Lower lobe of right lung (tissue), 2 donors: ENCODE measurements around the gene USP24. TPM values are rescaled to one million over a fixed set of nuclear protein-coding genes. Genes with fewer than 3 reads are reported as not detected.

ENCODE experiments used
- ATAC-seq, 2 donors: fragments of 200-7000 bp; cut with Tn5 transposase; one replicate each; pipeline ENCODE4 v1.9.1; 2020 to 2022; ENCODE audit warnings: mild to moderate bottlenecking in 2 of 2, moderate library complexity in 2 of 2
- DNase-seq: peaks from one replicate; pipeline ENCODE4 v3.0.0-alpha.2; 2020
- H3K27ac ChIP-seq: fragments of 200-600 bp; one replicate; pipeline ENCODE4 v1.8.0; 2022
- H3K27me3 ChIP-seq: fragments of 200-600 bp; one replicate; pipeline ENCODE4 v1.8.0; 2022; ENCODE audit warnings: low read depth
- H3K36me3 ChIP-seq: fragments of 200-600 bp; one replicate; pipeline ENCODE4 v1.8.0; 2022; ENCODE audit warnings: mild to moderate bottlenecking
- H3K4me1 ChIP-seq: fragments of 200-600 bp; one replicate; pipeline ENCODE4 v1.8.0; 2022
- H3K4me3 ChIP-seq: fragments of 200-600 bp; one replicate; pipeline ENCODE4 v1.8.0; 2022; ENCODE audit warnings: mild to moderate bottlenecking
- H3K9me3 ChIP-seq: fragments of 200-600 bp; one replicate; pipeline ENCODE4 v1.8.0; 2022
- intact Hi-C: fragments of 100-400 bp; cut with DNase I; formaldehyde crosslinking; loops from one replicate; pipeline ENCODE4 v1.11.0; 2022
- total RNA-seq: library from RNA; stranded (reverse); fragmentation: NEBNext Ultra II Directional; extraction: Animal tissue kit (Norgen Biotek cat#: 25700); gene quantifications from one replicate; pipeline ENCODE4 v1.2.1, GENCODE V29; 2021
- TF ChIP-seq, protein P1 (sequence below): fragments of 200-600 bp; IDR thresholded peaks from one replicate; pipeline ENCODE4 v1.8.0; 2022; ENCODE audit warnings: antibody characterized with exemption, mild to moderate bottlenecking
- donor health status: DM: no; HTN: yes; CAD: no; lungs with severe emphysema.

The USP24 gene
- total RNA-seq, 1 donor from 2014 or later: 37.6 TPM

DNA sequence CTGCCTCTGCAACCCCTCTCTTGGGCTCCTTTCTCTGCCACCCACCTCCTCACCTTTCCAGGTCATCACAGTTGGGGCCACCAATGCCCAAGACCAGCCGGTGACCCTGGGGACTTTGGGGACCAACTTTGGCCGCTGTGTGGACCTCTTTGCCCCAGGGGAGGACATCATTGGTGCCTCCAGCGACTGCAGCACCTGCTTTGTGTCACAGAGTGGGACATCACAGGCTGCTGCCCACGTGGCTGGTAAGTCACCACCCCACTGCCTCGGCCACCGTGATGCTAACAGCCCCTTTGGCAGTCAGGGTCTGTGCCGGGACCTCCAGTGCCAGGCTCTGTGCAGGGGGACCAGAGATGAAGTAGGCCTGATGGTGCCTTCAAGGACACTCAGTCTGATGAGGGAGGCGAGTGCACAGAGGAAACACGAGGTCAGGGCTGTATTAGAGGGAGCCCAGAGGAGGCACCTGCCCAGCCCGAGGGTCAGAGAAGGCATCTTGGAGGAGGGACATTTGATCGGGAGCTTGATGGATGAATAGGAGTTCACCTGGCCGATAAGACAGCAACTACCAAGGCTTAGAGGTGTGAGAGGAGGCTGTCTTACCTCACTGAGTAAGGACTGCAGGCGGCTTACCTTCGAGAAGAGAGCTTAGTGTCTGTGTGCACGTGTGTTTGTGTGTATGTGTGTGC, 157.8 kb downstream of the USP24 start:
- intact Hi-C loops: no loop called here
- Histone ChIP-seq H3K27ac (no peak overlapping the region), H3K9me3 (no peaks in the 10 kb centered on the region), H3K4me3 (no peak overlapping the region), H3K4me1 (no peaks in the 10 kb centered on the region), H3K27me3 (no peaks in the 10 kb centered on the region), H3K36me3 (peaks cover 5% of the 10 kb centered on the region)
- TF ChIP-seq, protein P1, sequence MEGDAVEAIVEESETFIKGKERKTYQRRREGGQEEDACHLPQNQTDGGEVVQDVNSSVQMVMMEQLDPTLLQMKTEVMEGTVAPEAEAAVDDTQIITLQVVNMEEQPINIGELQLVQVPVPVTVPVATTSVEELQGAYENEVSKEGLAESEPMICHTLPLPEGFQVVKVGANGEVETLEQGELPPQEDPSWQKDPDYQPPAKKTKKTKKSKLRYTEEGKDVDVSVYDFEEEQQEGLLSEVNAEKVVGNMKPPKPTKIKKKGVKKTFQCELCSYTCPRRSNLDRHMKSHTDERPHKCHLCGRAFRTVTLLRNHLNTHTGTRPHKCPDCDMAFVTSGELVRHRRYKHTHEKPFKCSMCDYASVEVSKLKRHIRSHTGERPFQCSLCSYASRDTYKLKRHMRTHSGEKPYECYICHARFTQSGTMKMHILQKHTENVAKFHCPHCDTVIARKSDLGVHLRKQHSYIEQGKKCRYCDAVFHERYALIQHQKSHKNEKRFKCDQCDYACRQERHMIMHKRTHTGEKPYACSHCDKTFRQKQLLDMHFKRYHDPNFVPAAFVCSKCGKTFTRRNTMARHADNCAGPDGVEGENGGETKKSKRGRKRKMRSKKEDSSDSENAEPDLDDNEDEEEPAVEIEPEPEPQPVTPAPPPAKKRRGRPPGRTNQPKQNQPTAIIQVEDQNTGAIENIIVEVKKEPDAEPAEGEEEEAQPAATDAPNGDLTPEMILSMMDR: no peak
- ATAC-seq (no peak), DNase-seq (no peak)

- no peak for DNase-seq
- Histone ChIP-seq H3K4me3 (no peak overlapping the region), H3K9me3 (no peaks in the 10 kb centered on the region), H3K36me3 (no peaks in the 10 kb centered on the region), H3K4me1 (no peaks in the 10 kb centered on the region), H3K27ac (no peak overlapping the region), H3K27me3 (no peaks in the 10 kb centered on the region)
- no peak for ATAC-seq
- intact Hi-C loops: no loop called here
- TF ChIP-seq, protein P1: no peak
These were observed 158.6 kb downstream of the USP24 start for GRCh38 chr1:55056632-55056992.

DNA sequence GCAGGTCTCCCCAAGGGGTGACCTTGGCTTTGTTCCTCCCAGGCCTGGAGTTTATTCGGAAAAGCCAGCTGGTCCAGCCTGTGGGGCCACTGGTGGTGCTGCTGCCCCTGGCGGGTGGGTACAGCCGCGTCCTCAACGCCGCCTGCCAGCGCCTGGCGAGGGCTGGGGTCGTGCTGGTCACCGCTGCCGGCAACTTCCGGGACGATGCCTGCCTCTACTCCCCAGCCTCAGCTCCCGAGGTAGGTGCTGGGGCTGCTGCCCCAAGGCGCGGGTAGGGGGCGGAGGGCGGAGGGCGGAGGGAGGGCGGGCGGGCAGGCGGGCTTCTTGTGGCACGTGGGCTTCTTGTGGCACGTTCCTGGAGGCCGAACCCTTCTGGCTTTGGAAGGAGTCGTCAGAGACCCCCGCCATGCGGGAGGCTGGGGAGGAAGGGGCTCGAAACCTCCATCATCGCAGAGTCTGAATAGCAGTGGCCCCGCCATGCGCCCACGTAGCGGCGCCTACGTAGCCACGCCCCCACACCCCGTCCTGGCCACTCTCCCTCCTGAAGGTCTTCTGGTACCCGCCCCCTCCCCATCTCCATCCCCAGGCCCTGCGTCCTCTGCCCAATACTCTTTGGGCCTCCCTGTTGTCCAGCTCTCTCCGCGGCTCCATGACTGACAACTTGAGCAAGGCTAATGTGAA, 159.1 kb downstream of the USP24 start:
- Histone ChIP-seq H3K4me3 (no peak overlapping the region), H3K36me3 (no peaks in the 10 kb centered on the region), H3K9me3 (no peaks in the 10 kb centered on the region), H3K27ac (no peak overlapping the region), H3K4me1 (no peaks in the 10 kb centered on the region), H3K27me3 (no peaks in the 10 kb centered on the region)
- ATAC-seq (no peak), DNase-seq (no peak)
- TF ChIP-seq, protein P1: no peak
- intact Hi-C loops: no loop called here

DNA sequence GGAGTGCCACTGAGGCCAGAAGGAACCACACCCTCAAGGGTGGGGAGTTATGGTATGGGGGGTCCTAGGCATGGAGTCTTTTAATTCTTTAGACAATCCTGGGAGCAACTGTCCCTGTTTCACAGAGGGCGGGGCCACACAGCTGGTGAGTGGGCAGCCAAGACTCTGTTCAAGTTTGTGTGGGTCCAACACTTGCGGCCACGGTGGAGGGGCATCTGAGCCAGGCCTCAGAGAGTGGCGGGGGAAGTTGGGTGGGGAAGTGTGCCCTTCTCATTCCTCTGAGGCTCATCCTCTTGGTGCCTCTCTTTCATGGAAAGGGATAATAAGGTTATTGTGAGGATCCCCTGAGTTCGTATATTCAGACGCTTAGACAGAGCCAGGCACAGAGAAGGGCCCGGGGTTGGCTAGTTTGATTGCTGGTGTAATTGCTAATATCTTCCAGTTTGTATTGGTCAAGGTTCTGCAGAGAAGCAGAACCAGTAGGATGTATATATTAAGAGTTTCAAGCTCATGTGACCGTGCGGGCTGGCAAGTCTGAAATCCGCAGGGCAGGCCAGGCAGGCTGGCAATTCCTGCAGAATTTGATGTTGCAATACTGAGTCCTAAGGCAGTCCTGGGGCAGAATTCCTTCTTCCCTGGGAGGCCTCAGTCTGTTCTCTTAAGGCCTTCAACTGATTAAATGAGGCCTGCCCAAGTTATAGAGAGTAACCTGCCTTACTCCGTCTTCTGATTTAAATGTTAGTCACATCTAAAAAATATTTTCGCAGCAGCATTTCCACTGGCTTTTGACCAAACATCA, 159.9 kb downstream of the USP24 start:
- no peaks in the 10 kb centered on the region for H3K4me1 ChIP-seq
- no peaks in the 10 kb centered on the region for H3K36me3 ChIP-seq
- intact Hi-C loops: no loop called here
- ATAC-seq (no peak), DNase-seq (no peak)
- TF ChIP-seq, protein P1: no peak
- H3K27me3 ChIP-seq: no peaks in the 10 kb centered on the region
- no peak overlapping the region for H3K27ac ChIP-seq
- no peaks in the 10 kb centered on the region for H3K9me3 ChIP-seq
- H3K4me3 ChIP-seq: no peak overlapping the region

DNA sequence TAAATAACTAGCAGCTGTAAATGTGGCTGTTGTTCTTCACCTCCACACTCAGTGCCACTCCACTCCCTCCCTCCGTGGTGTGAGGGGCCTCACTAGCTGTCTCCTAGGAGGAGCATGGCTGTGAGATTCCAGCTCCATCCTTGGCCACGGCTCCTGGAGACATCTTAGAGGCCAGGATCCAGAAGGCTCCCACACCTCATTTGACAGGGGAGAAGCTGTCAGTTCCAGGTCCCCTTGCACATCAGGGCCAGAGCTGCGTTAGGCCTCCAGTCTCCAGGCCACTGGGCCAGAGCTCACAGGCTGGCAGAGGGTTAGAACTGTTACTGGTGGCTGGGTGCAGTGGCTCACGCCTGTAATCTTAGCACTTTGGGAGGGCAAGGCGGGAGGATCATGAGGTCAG, 160.8 kb downstream of the USP24 start:
- no peak overlapping the region for H3K4me3 ChIP-seq
- no peaks in the 10 kb centered on the region for H3K27me3 ChIP-seq
- DNase-seq: no peak
- H3K4me1 ChIP-seq: no peaks in the 10 kb centered on the region
- intact Hi-C loops: no loop called here
- no peak for ATAC-seq
- H3K9me3 ChIP-seq: no peaks in the 10 kb centered on the region
- H3K27ac ChIP-seq: no peak overlapping the region
- TF ChIP-seq, protein P1: no peak
- H3K36me3 ChIP-seq: no peaks in the 10 kb centered on the region
